Panc1 (cell line): ENCODE measurements around the gene CRYBG1. TPM values are rescaled to one million over a fixed set of nuclear protein-coding genes. Genes with fewer than 3 reads are reported as not detected.

ENCODE experiments used
- ATAC-seq: fragments of 200-7000 bp; cut with Tn5 transposase; 2 replicates; pipeline ENCODE4 v1.9.1; 2020; ENCODE audit warnings: mild to moderate bottlenecking, moderate library complexity
- BruUV-seq: library from RNA; stranded (reverse); fragments of 400-500 nt; replicated peaks from 2 replicates; lab custom pipeline; 2021; lab: Mats Ljungman, UMichigan
- CTCF ChIA-PET: fragments of 300-600 bp; sonication (Branson Sonifier 250); formaldehyde crosslinking; loops from one replicate; lab custom pipeline; 2022; ENCODE audit warnings: antibody characterized with exemption; lab: Charles Lee
- POLR2A ChIA-PET: fragments of 300-600 bp; sonication (Branson Sonifier 250); formaldehyde crosslinking; loops from one replicate; lab custom pipeline; 2022; ENCODE audit warnings: antibody characterized with exemption; lab: Charles Lee
- DNase-seq: peaks from one replicate; pipeline ENCODE4 v3.0.0-alpha.2; 2010; ENCODE audit warnings: low read depth, low spot score
- H3K27ac ChIP-seq: 2 replicates; pipeline ENCODE4 v1.5.1; 2011; ENCODE audit warnings: mild to moderate bottlenecking, low read length, inconsistent platforms
- H3K27me3 ChIP-seq: fragments of 200-500 bp; sonication (Bioruptor generic); 2 replicates; pipeline ENCODE4 v1.6.0; 2014; ENCODE audit warnings: low read length, inconsistent platforms; ENCODE audit not compliant: control insufficient read depth, insufficient read depth
- H3K36me3 ChIP-seq: fragments of 200-500 bp; sonication (Bioruptor generic); 2 replicates; pipeline ENCODE4 v1.5.1; 2014; ENCODE audit warnings: inconsistent platforms, mild to moderate bottlenecking, low read length, moderate library complexity; ENCODE audit not compliant: control insufficient read depth, insufficient read depth
- H3K4me1 ChIP-seq: 2 replicates; pipeline ENCODE4 v1.5.1; 2011; ENCODE audit warnings: inconsistent platforms, mild to moderate bottlenecking, low read length, moderate library complexity; ENCODE audit not compliant: control insufficient read depth, insufficient read depth
- H3K4me3 ChIP-seq, 2 experiments: 2 replicates each; pipeline ENCODE4 v1.5.1; 2011 to 2012; ENCODE audit warnings: low read depth in 2 of 2, low read length in 2 of 2, mild to moderate bottlenecking in 2 of 2, inconsistent platforms in 1 of 2, moderate library complexity in 1 of 2
- H3K9me3 ChIP-seq: fragments of 200-500 bp; sonication (Bioruptor generic); 2 replicates; pipeline ENCODE4 v1.5.1; 2014; ENCODE audit warnings: low read depth, mild to moderate bottlenecking, inconsistent platforms, low read length, moderate library complexity; ENCODE audit not compliant: control insufficient read depth, insufficient read depth
- POLR2AphosphoS5 ChIP-seq: IDR thresholded peaks from 2 replicates; pipeline ENCODE4 v1.6.1; 2012; ENCODE audit warnings: mild to moderate bottlenecking, low read depth, low read length, moderate library complexity
- SIN3A ChIP-seq: IDR thresholded peaks from 2 replicates; pipeline ENCODE4 v1.6.1; 2012; ENCODE audit warnings: low read depth, mild to moderate bottlenecking, low read length, moderate library complexity, borderline replicate concordance; ENCODE audit not compliant: insufficient read depth
- TCF7L2 ChIP-seq: IDR thresholded peaks from 2 replicates; pipeline ENCODE4 v1.6.1; 2011; ENCODE audit warnings: mild to moderate bottlenecking, low read depth, low read length, inconsistent platforms
- in situ Hi-C: cut with HindIII; loops from 2 replicates; pipeline ENCODE4 v1.10.0; 2016; ENCODE audit warnings: low sequenced_read_pairs, low pct_unique_long_range_greater_than_20kb
- intact Hi-C: fragments of 100-400 bp; cut with micrococcal nuclease; formaldehyde crosslinking; loops from one replicate; pipeline ENCODE4 v1.10.0; 2022; ENCODE audit not compliant: unreplicated experiment
- total RNA-seq: library from RNA; stranded (reverse); gene quantifications from one replicate; pipeline ENCODE4 v1.2.1, GENCODE V29; 2021; ENCODE audit not compliant: unreplicated experiment
- TF ChIP-seq, protein P1 (sequence below): fragments of 450-650 bp; IDR thresholded peaks from 2 replicates; pipeline ENCODE4 v1.5.1; 2017; ENCODE audit warnings: mild to moderate bottlenecking
- TF ChIP-seq, protein P2 (sequence below), 2 experiments: IDR thresholded peaks; 2 replicates each; pipeline ENCODE4 v1.6.1; 2011 to 2012; ENCODE audit warnings: low read depth in 2 of 2, control low read depth in 1 of 2, low read length in 1 of 2, mild to moderate bottlenecking in 1 of 2, moderate library complexity in 1 of 2; ENCODE audit not compliant: insufficient read depth in 1 of 2

The CRYBG1 gene
- total RNA-seq, 1 experiment from 2014 or later: 32.3 TPM

DNA sequence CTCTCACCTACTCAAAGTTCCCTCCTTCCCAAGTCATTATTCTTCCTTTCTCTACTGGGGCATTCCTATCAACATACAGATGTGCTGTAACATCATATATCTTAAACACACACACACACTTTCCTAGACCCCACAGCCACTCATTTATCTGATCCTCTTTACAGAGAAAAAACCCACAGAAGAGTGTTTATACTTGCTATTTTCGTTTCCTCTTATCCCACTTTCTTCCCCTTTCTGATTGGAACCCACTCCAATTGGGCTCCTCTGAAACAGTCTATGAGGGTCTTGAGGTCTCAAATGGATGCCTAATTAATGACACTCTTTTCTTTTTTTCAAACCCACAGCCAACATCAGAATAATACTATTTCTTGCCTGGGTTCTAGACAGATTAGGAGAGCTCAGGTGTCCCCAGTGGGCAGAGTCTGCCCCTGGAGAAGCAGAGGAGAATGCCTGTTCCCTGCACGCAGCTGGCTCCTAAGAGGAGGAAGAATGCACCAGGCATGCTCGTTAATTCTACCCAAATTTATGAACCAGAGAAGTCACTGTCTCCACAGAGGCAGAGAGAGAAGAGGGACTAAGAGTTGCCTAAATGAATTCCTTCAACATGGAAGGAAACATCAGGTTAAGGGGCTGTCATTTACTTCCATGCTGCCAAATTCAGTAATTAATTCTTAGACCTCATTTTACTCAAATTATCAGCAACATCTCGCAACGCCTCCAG is 65.9 kb downstream of the CRYBG1 start:
- intact Hi-C loops (no loop called here), in situ Hi-C loops (no loop called here)
- H3K4me3 ChIP-seq: no peak overlapping the region
- H3K36me3 ChIP-seq: no peaks in the 10 kb centered on the region
- peaks cover 9% of the 10 kb centered on the region; the same call in 1 of the 2 replicates for H3K27me3 ChIP-seq
- no peaks in the 10 kb centered on the region for H3K9me3 ChIP-seq
- no peak for ATAC-seq
- H3K4me1 ChIP-seq: no peaks in the 10 kb centered on the region
- no TSS peak for BruUV-seq
- no peak for DNase-seq
- ChIA-PET POLR2A (no interaction called here), CTCF (no interaction called here)
- no peak overlapping the region for H3K27ac ChIP-seq
- TF ChIP-seq SIN3A (no peak), TCF7L2 (no peak), POLR2AphosphoS5 (no peak)
- TF ChIP-seq, protein P1, sequence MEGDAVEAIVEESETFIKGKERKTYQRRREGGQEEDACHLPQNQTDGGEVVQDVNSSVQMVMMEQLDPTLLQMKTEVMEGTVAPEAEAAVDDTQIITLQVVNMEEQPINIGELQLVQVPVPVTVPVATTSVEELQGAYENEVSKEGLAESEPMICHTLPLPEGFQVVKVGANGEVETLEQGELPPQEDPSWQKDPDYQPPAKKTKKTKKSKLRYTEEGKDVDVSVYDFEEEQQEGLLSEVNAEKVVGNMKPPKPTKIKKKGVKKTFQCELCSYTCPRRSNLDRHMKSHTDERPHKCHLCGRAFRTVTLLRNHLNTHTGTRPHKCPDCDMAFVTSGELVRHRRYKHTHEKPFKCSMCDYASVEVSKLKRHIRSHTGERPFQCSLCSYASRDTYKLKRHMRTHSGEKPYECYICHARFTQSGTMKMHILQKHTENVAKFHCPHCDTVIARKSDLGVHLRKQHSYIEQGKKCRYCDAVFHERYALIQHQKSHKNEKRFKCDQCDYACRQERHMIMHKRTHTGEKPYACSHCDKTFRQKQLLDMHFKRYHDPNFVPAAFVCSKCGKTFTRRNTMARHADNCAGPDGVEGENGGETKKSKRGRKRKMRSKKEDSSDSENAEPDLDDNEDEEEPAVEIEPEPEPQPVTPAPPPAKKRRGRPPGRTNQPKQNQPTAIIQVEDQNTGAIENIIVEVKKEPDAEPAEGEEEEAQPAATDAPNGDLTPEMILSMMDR: no peak
- TF ChIP-seq, protein P2, sequence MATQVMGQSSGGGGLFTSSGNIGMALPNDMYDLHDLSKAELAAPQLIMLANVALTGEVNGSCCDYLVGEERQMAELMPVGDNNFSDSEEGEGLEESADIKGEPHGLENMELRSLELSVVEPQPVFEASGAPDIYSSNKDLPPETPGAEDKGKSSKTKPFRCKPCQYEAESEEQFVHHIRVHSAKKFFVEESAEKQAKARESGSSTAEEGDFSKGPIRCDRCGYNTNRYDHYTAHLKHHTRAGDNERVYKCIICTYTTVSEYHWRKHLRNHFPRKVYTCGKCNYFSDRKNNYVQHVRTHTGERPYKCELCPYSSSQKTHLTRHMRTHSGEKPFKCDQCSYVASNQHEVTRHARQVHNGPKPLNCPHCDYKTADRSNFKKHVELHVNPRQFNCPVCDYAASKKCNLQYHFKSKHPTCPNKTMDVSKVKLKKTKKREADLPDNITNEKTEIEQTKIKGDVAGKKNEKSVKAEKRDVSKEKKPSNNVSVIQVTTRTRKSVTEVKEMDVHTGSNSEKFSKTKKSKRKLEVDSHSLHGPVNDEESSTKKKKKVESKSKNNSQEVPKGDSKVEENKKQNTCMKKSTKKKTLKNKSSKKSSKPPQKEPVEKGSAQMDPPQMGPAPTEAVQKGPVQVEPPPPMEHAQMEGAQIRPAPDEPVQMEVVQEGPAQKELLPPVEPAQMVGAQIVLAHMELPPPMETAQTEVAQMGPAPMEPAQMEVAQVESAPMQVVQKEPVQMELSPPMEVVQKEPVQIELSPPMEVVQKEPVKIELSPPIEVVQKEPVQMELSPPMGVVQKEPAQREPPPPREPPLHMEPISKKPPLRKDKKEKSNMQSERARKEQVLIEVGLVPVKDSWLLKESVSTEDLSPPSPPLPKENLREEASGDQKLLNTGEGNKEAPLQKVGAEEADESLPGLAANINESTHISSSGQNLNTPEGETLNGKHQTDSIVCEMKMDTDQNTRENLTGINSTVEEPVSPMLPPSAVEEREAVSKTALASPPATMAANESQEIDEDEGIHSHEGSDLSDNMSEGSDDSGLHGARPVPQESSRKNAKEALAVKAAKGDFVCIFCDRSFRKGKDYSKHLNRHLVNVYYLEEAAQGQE (IDR thresholded peaks at IDR 0.05; ENCODE audit: insufficient read depth in 1 of 2, low read depth in 2 of 2, low read length in 1 of 2): no peak

DNA sequence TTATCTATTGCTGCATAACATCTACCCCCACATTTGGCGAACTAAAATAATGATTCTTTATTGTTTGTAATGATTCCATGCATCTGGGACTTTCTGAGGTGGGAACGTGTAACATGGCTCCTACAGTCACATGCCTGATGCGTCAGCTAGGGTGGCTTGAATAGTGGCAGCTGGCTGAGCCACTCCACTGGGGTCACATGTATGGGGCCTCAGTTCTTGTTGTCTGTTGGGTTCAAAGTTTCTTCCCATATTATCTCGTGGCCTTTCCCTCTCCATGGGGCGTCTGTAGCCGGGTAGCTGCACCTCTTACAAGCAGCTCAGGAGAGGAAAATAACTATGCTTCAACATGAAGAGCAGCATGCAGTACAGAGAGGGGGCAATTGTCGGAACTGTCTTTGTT is 69.9 kb downstream of the CRYBG1 start:
- no peak overlapping the region for H3K27ac ChIP-seq
- ATAC-seq (no peak), DNase-seq (no peak)
- in situ Hi-C loops (no loop called here), intact Hi-C loops (no loop called here)
- H3K4me3 ChIP-seq: no peak overlapping the region
- H3K9me3 ChIP-seq: no peaks in the 10 kb centered on the region
- H3K27me3 ChIP-seq: peaks cover 11% of the 10 kb centered on the region; the same call in 1 of the 2 replicates
- H3K4me1 ChIP-seq: no peaks in the 10 kb centered on the region
- POLR2A ChIA-PET: no interaction called here
- CTCF ChIA-PET: no interaction called here
- H3K36me3 ChIP-seq: no peaks in the 10 kb centered on the region
- TF ChIP-seq, protein P1: no peak
- no peak for TF ChIP-seq POLR2AphosphoS5
- TF ChIP-seq SIN3A: no peak
- TF ChIP-seq, protein P2 (IDR thresholded peaks at IDR 0.05; ENCODE audit: insufficient read depth in 1 of 2, low read depth in 2 of 2, low read length in 1 of 2): no peak
- no peak for TF ChIP-seq TCF7L2
- BruUV-seq: no TSS peak
